WTC11 (cell line): Measurements from ENCODE around the gene KRT80. TPM values are rescaled to one million over a fixed set of nuclear protein-coding genes. Genes with fewer than 3 reads are reported as not detected.

Experiments
- ATAC-seq: fragments of 200-7000 bp; cut with Tn5 transposase; 2 replicates; pipeline ENCODE4 v1.10.0; 2021; ENCODE audit warnings: mild to moderate bottlenecking, moderate library complexity
- CTCF ChIA-PET: fragments of 300-600 bp; sonication (Branson Sonifier 250); formaldehyde crosslinking; loops from one replicate; lab custom pipeline; 2021; ENCODE audit warnings: antibody characterized with exemption; lab: Charles Lee
- POLR2A ChIA-PET: fragments of 350-600 bp; sonication (Branson Sonifier 250); formaldehyde crosslinking; loops from one replicate; lab custom pipeline; 2021; ENCODE audit warnings: antibody characterized with exemption; lab: Charles Lee
- DNase-seq: peaks from one replicate; pipeline ENCODE4 v3.0.0; 2021; ENCODE audit warnings: low spot score
- H3K27ac Mint-ChIP-seq: 2 replicates; pipeline ENCODE4 v1.8.0; 2021; ENCODE audit warnings: mixed read lengths
- H3K27me3 Mint-ChIP-seq: 2 replicates; pipeline ENCODE4 v1.8.0; 2021; ENCODE audit warnings: low read depth, mild to moderate bottlenecking, moderate library complexity, mixed read lengths
- H3K36me3 Mint-ChIP-seq: 2 replicates; pipeline ENCODE4 v1.8.0; 2021; ENCODE audit warnings: mixed read lengths
- H3K4me1 Mint-ChIP-seq: 2 replicates; pipeline ENCODE4 v1.8.0; 2022; ENCODE audit warnings: mixed read lengths
- H3K4me3 Mint-ChIP-seq: 2 replicates; pipeline ENCODE4 v1.8.0; 2021; ENCODE audit warnings: mild to moderate bottlenecking, moderate library complexity, mixed read lengths
- H3K9me3 Mint-ChIP-seq: 2 replicates; pipeline ENCODE4 v1.8.0; 2021; ENCODE audit warnings: mixed read lengths
- ATF1 ChIP-seq: sonication (generic); formaldehyde crosslinking; IDR thresholded peaks from 2 replicates; pipeline ENCODE4 v1.8.1; 2023; ENCODE audit warnings: mild to moderate bottlenecking, moderate library complexity, missing genetic modification reagents
- CTCF ChIP-seq: fragments of 200-600 bp; IDR thresholded peaks from 2 replicates; pipeline ENCODE4 v1.8.0; 2022; ENCODE audit warnings: antibody characterized with exemption
- ERG ChIP-seq: fragments of 250-450 bp; sonication (Bioruptor Pico); IDR thresholded peaks from 2 replicates; pipeline ENCODE4 v1.8.0; 2021; ENCODE audit warnings: mild to moderate bottlenecking
- GRHL2 ChIP-seq: fragments of 250-450 bp; sonication (Bioruptor Pico); IDR thresholded peaks from 2 replicates; pipeline ENCODE4 v1.8.0; 2022; ENCODE audit warnings: mild to moderate bottlenecking, moderate library complexity; ENCODE audit not compliant: insufficient replicate concordance, severe bottlenecking
- HMGXB4 ChIP-seq: sonication (generic); formaldehyde crosslinking; IDR thresholded peaks from 2 replicates; pipeline ENCODE4 v1.8.1; 2023; ENCODE audit warnings: mild to moderate bottlenecking, moderate library complexity, missing genetic modification reagents
- MAX ChIP-seq: sonication (generic); formaldehyde crosslinking; IDR thresholded peaks from 2 replicates; pipeline ENCODE4 v1.8.0; 2022; ENCODE audit warnings: mild to moderate bottlenecking, missing genetic modification reagents
- NFE2L1 ChIP-seq: sonication (generic); formaldehyde crosslinking; IDR thresholded peaks from 2 replicates; pipeline ENCODE4 v1.8.1; 2023; ENCODE audit warnings: missing genetic modification reagents
- STAT6 ChIP-seq: sonication (generic); formaldehyde crosslinking; conservative IDR thresholded peaks from 2 replicates; pipeline ENCODE4 v1.8.1; 2023; ENCODE audit warnings: mild to moderate bottlenecking, low read depth, missing genetic modification reagents, moderate library complexity
- TEAD1 ChIP-seq: sonication (generic); formaldehyde crosslinking; IDR thresholded peaks from 2 replicates; pipeline ENCODE4 v1.8.0; 2022; ENCODE audit warnings: mild to moderate bottlenecking, missing genetic modification reagents
- TP53 ChIP-seq: sonication (generic); formaldehyde crosslinking; IDR thresholded peaks from 2 replicates; pipeline ENCODE4 v1.8.1; 2023; ENCODE audit warnings: mild to moderate bottlenecking, missing genetic modification reagents
- ZNF281 ChIP-seq: sonication (generic); formaldehyde crosslinking; IDR thresholded peaks from 2 replicates; pipeline ENCODE4 v1.8.0; 2023; ENCODE audit warnings: mild to moderate bottlenecking, missing genetic modification reagents
- total RNA-seq: library from RNA; stranded (reverse); gene quantifications from 3 replicates; pipeline ENCODE4 v1.2.3, GENCODE V29; 2021

KRT80 gene
- total RNA-seq, 1 experiment from 2014 or later: 0.11 TPM

GRCh38 chr12:52214421-52214802, 22.6 kb upstream of the KRT80 start:
- H3K9me3 Mint-ChIP-seq: no peaks in the 10 kb centered on the region
- H3K4me1 Mint-ChIP-seq: peaks cover 12% of the 10 kb centered on the region
- no peaks in the 10 kb centered on the region for H3K27me3 Mint-ChIP-seq
- TF ChIP-seq NFE2L1 (CRISPR knock-in tag) (no peak), CTCF (peak; percentile 30), STAT6 (CRISPR knock-in tag) (no peak), HMGXB4 (CRISPR knock-in tag) (no peak)
- TF ChIP-seq, all 79 proteins: peak for 1
- CTCF ChIA-PET: interaction anchor here (0.6 to 7.8 kb wide), 22 partner anchors 8 to 113 kb away, joined by 3 to 60 read pairs (median 6); partner anchors contain the start of gene KRT80
- no peaks in the 10 kb centered on the region for H3K36me3 Mint-ChIP-seq
- no peak overlapping the region for H3K4me3 Mint-ChIP-seq
- peak; percentile 72 for DNase-seq
- no peak overlapping the region; the same call in 1 of the 2 replicates for H3K27ac Mint-ChIP-seq
- POLR2A ChIA-PET: no interaction called here
- ATAC-seq: peak; percentile 60

- ChIA-PET POLR2A (no interaction called here), CTCF (interaction anchor here (0.6 to 7.8 kb wide), 46 partner anchors 8 to 666 kb away, joined by 3 to 60 read pairs (median 5); partner anchors contain the start of genes KRT77 and KRT80)
- TF ChIP-seq ATF1 (CRISPR knock-in tag) (no peak), TEAD1 (CRISPR knock-in tag) (peak; percentile 42; the same call in 1 of the 2 replicates), ZNF281 (no peak), TP53 (CRISPR knock-in tag) (no peak), ERG (no peak), MAX (CRISPR knock-in tag) (peak; percentile 49; the same call in 1 of the 2 replicates), CTCF (peak; percentile 81), GRHL2 (CRISPR knock-in tag) (no peak)
- H3K27me3 Mint-ChIP-seq: no peaks in the 10 kb centered on the region
- peak; percentile 96 for DNase-seq
- H3K27ac Mint-ChIP-seq: no peak overlapping the region
- H3K4me1 Mint-ChIP-seq: peaks cover 12% of the 10 kb centered on the region
- H3K4me3 Mint-ChIP-seq: no peak overlapping the region
- no peaks in the 10 kb centered on the region for H3K9me3 Mint-ChIP-seq
- peak; percentile 86 for ATAC-seq
- no peaks in the 10 kb centered on the region for H3K36me3 Mint-ChIP-seq
These were observed 22.0 kb upstream of the KRT80 start for GRCh38 chr12:52213564-52214420.
